Spleen (tissue), 11 donors: ENCODE results near the gene KLHL20. TPM values are rescaled to one million over a fixed set of nuclear protein-coding genes. Genes with fewer than 3 reads are reported as not detected.

Source experiments
- DNase-seq: peaks from one replicate; pipeline ENCODE4 v3.0.0-alpha.2; 2020
- H3K27ac ChIP-seq, 8 donors: fragments of 200-600 bp; sonication (generic) in 7 of 8; 1 replicate in 4 of 8; 2 replicates in 4 of 8; pipeline versions ENCODE4 v1.5.0 to v1.8.0; 2016 to 2021; ENCODE audit warnings: inconsistent platforms in 4 of 8, mild to moderate bottlenecking in 4 of 8, moderate library complexity in 1 of 8
- H3K27me3 ChIP-seq, 7 donors: fragments of 200-600 bp; sonication (generic) in 6 of 7; replicated peaks in 1 of 7; 1 replicate in 4 of 7; 2 replicates in 3 of 7; pipeline versions ENCODE4 v1.5.0 to v1.8.0; 2016 to 2021; ENCODE audit warnings: inconsistent platforms in 3 of 7, mild to moderate bottlenecking in 1 of 7
- H3K36me3 ChIP-seq, 6 donors: fragments of 200-600 bp; sonication (generic) in 5 of 6; 1 replicate in 4 of 6; 2 replicates in 2 of 6; pipeline versions ENCODE4 v1.5.0 to v1.8.0; 2016 to 2021; ENCODE audit warnings: inconsistent platforms in 2 of 6
- H3K4me1 ChIP-seq, 6 donors: fragments of 200-600 bp; sonication (generic) in 5 of 6; 1 replicate in 3 of 6; 2 replicates in 3 of 6; pipeline versions ENCODE4 v1.5.0 to v1.8.0; 2016 to 2021; ENCODE audit warnings: inconsistent platforms in 3 of 6
- H3K4me3 ChIP-seq, 8 donors: fragments of 200-600 bp; sonication (generic) in 7 of 8; 1 replicate in 4 of 8; 2 replicates in 4 of 8; pipeline versions ENCODE4 v1.5.0 to v1.8.0; 2016 to 2021; ENCODE audit warnings: inconsistent platforms in 4 of 8, mild to moderate bottlenecking in 4 of 8, moderate library complexity in 2 of 8
- H3K9me3 ChIP-seq, 8 donors: fragments of 200-600 bp; sonication (generic) in 7 of 8; 1 replicate in 4 of 8; 2 replicates in 4 of 8; pipeline versions ENCODE4 v1.5.0 to v1.8.0; 2016 to 2021; ENCODE audit warnings: inconsistent platforms in 4 of 8
- POLR2A ChIP-seq, 3 donors: fragments of 450-650 bp; IDR thresholded peaks; one replicate each; pipeline ENCODE4 v1.5.1; 2017; ENCODE audit warnings: antibody characterized with exemption in 3 of 3, mild to moderate bottlenecking in 1 of 3
- POLR2AphosphoS5 ChIP-seq, 3 donors: sonication (generic); formaldehyde crosslinking; IDR thresholded peaks; one replicate each; pipeline ENCODE4 v1.5.1; 2017; ENCODE audit warnings: antibody characterized with exemption in 3 of 3
- WGBS, 5 donors: extraction: QIAGEN DNeasy Blood & Tissue Kit in 3 of 5; methylation state at CpG; one replicate each; pipeline versions ENCODE4 v1.1.5 to v1.1.7; 2013 to 2018; 5-methylcytosine and 5-hydroxymethylcytosine counted together
- intact Hi-C: fragments of 100-400 bp; cut with DNase I; formaldehyde crosslinking; loops from one replicate; pipeline ENCODE4 v1.15.0; 2023; ENCODE audit warnings: low total_unique reads
- polyA plus RNA-seq, 3 donors: library from polyadenylated mRNA; stranded (reverse); fragments of 200-250 nt; gene quantifications; one replicate each; pipeline ENCODE4 v1.2.1, GENCODE V29; 2013
- total RNA-seq, 7 donors: library from RNA; depleted of rRNA in 3 of 7; stranded (reverse); fragments of >200 nt in 3 of 7; fragmentation: NEBNext Ultra II Directional in 4 of 7; extraction: Animal tissue kit (Norgen Biotek cat#: 25700) in 4 of 7; gene quantifications; one replicate each; pipeline versions ENCODE4 v1.1.0 to v1.2.1, GENCODE V29; 2016 to 2021
- TF ChIP-seq, protein P1 (sequence below), 11 experiments: fragments of 200-600 bp in 7 of 11; fragments of 450-650 bp in 4 of 11; sonication (generic) in 4 of 11; IDR thresholded peaks in 8 of 11; conservative IDR thresholded peaks in 3 of 11; 1 replicate in 7 of 11; 2 replicates in 4 of 11; pipeline versions ENCODE4 v1.4.0 to v1.8.0; 2016 to 2021; ENCODE audit warnings: antibody characterized with exemption in 11 of 11, inconsistent platforms in 4 of 11, mild to moderate bottlenecking in 1 of 11
- donor health status: healthy with polysubstance abuse.
- donor health status: DM: no; HTN: no; CAD: no; lungs with moderate emphysema.
- donor health status: DM: no; HTN: no; CAD: no.
- donor health status: Bipolar disorder and iron deficiency.
- donor health status: healthy.
- donor health status: DM: no; HTN: no; CAD: no.
- donor health status: DM: yes; HTN: yes; CAD: no.

The KLHL20 gene
- total and polyA plus RNA-seq, 10 donors, result 4.1 to 36.3 (median 27.9) TPM

- H3K36me3 ChIP-seq, result no peaks in the 10 kb centered on the region
- intact Hi-C loops, result no loop called here
- TF ChIP-seq, protein P1, sequence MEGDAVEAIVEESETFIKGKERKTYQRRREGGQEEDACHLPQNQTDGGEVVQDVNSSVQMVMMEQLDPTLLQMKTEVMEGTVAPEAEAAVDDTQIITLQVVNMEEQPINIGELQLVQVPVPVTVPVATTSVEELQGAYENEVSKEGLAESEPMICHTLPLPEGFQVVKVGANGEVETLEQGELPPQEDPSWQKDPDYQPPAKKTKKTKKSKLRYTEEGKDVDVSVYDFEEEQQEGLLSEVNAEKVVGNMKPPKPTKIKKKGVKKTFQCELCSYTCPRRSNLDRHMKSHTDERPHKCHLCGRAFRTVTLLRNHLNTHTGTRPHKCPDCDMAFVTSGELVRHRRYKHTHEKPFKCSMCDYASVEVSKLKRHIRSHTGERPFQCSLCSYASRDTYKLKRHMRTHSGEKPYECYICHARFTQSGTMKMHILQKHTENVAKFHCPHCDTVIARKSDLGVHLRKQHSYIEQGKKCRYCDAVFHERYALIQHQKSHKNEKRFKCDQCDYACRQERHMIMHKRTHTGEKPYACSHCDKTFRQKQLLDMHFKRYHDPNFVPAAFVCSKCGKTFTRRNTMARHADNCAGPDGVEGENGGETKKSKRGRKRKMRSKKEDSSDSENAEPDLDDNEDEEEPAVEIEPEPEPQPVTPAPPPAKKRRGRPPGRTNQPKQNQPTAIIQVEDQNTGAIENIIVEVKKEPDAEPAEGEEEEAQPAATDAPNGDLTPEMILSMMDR (IDR thresholded peaks at IDR 0.05 in 8 of 11, conservative IDR thresholded peaks at IDR 0.05 in 3 of 11), result no peak
- TF ChIP-seq POLR2AphosphoS5 (IDR thresholded peaks at IDR 0.05) (no peak), POLR2A (IDR thresholded peaks at IDR 0.05) (no peak)
These were observed 12.0 kb upstream of the KLHL20 start for GRCh38 chr1:173702736-173703135.

DNA sequence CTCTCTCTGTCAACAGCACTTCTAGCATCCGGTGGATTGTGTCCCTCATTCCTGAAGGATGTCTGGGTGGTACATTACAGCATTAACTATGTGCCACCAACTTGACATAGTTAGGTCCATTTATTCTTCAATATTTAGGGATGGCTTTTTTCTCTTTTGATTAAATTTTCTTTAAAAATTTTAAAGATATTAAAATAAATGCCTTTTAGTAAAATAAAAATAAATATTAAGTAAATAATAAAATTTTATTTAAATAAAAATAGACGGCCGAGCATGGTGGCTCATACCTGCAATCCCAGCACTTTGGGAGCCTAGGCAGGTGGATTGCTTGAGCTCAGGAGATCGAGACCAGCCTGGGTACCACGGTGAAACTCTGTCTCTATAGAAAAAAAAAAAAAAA, 9.7 kb upstream of the KLHL20 start:
- WGBS, 5 donors, result 78 to 84% (median 79%) methylated on average over 5 of the region's 5 CpGs
- TF ChIP-seq, protein P1 (IDR thresholded peaks at IDR 0.05 in 8 of 11, conservative IDR thresholded peaks at IDR 0.05 in 3 of 11), result no peak
- TF ChIP-seq POLR2A (IDR thresholded peaks at IDR 0.05), result no peak
- TF ChIP-seq POLR2AphosphoS5 (IDR thresholded peaks at IDR 0.05), result no peak
- Histone ChIP-seq H3K27me3 (peaks cover 0 to 27% (median 0%) of the 10 kb centered on the region in 7 donors), H3K9me3 (peaks cover 0 to 4% (median 0%) of the 10 kb centered on the region in 8 donors), H3K4me3 (no peak overlapping the region), H3K4me1 (no peaks in the 10 kb centered on the region), H3K36me3 (no peaks in the 10 kb centered on the region), H3K27ac (no peak overlapping the region)
- DNase-seq, result no peak
- intact Hi-C loops, result no loop called here

More at GRCh38 chr1:173702736-173703135, 12.0 kb upstream of the KLHL20 start:
- Histone ChIP-seq H3K27me3 (peaks cover 0 to 7% (median 0%) of the 10 kb centered on the region in 7 donors), H3K27ac (no peak overlapping the region), H3K4me1 (no peaks in the 10 kb centered on the region), H3K4me3 (no peak overlapping the region), H3K9me3 (peaks cover 0 to 4% (median 0%) of the 10 kb centered on the region in 8 donors)
- 83 to 100% (median 96%) methylated on average over 1 of the region's 1 CpG for WGBS, 5 donors
- DNase-seq, result no peak

DNA sequence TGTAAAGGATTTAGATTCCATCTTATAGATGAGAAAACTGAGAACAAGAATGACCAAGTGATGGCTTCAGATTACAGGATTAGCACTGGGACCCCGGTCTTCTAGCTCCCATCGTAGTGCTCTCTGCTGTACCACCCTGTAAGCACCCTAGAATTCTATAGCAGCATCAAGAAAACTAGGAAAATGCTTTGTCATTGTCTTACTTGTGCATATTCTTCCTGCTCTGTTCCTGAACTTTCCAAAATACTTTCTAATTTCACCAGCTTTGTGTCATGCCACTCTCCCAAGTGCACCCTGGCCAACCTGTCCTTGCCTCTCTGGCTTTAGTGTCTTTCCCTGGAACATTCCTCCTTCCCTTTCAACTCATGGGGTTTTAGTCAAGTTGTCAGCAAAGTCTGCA, 6.0 kb upstream of the KLHL20 start:
- 59 to 90% (median 82%) methylated on average over 2 of the region's 2 CpGs for WGBS, 5 donors

GRCh38 chr1:173714441-173714758, 381 bp upstream of the KLHL20 start:
- H3K27me3 ChIP-seq, result peaks cover 0 to 29% (median 0%) of the 10 kb centered on the region in 7 donors
- peak overlapping the region; percentile 63 to 92 (median 80) for H3K4me3 ChIP-seq
- no peaks in the 10 kb centered on the region for H3K9me3 ChIP-seq
- H3K27ac ChIP-seq, result peak overlapping the region; percentile 86 to 97 (median 92)
- WGBS, 5 donors, result 56 to 64% (median 60%) methylated on average over 3 of the region's 3 CpGs
- H3K36me3 ChIP-seq, result peaks cover 0 to 16% (median 0%) of the 10 kb centered on the region in 6 donors
- no peak for DNase-seq
- intact Hi-C loops, result no loop called here
- peaks cover 16 to 35% (median 33%) of the 10 kb centered on the region in 6 donors for H3K4me1 ChIP-seq
- TF ChIP-seq POLR2A (IDR thresholded peaks at IDR 0.05), result no peak
- TF ChIP-seq, protein P1 (IDR thresholded peaks at IDR 0.05 in 8 of 11, conservative IDR thresholded peaks at IDR 0.05 in 3 of 11), result peak in 1 of 11 experiments; percentile 4

More for the DNA sequence above, 6.0 kb upstream of the KLHL20 start:
- no peaks in the 10 kb centered on the region for H3K36me3 ChIP-seq
- H3K27ac ChIP-seq, result no peak overlapping the region
- no peaks in the 10 kb centered on the region for H3K9me3 ChIP-seq
- no peak overlapping the region for H3K4me3 ChIP-seq
- TF ChIP-seq POLR2A (IDR thresholded peaks at IDR 0.05), result no peak
- no peak for TF ChIP-seq POLR2AphosphoS5 (IDR thresholded peaks at IDR 0.05)
- TF ChIP-seq, protein P1 (IDR thresholded peaks at IDR 0.05 in 8 of 11, conservative IDR thresholded peaks at IDR 0.05 in 3 of 11), result no peak
- peaks cover 0 to 49% (median 0%) of the 10 kb centered on the region in 7 donors for H3K27me3 ChIP-seq
- DNase-seq, result no peak
- intact Hi-C loops, result no loop called here
- no peaks in the 10 kb centered on the region for H3K4me1 ChIP-seq
